GM21723 (cell line): ENCODE results near the gene ADRM1.

Experiments used
- ATAC-seq: cut with Tn5 transposase; IDR thresholded peaks from one replicate; pipeline ENCODE4 v1.9.1; 2021; ENCODE audit warnings: mild to moderate bottlenecking, moderate library complexity; ENCODE audit not compliant: unreplicated experiment

The ADRM1 gene

DNA sequence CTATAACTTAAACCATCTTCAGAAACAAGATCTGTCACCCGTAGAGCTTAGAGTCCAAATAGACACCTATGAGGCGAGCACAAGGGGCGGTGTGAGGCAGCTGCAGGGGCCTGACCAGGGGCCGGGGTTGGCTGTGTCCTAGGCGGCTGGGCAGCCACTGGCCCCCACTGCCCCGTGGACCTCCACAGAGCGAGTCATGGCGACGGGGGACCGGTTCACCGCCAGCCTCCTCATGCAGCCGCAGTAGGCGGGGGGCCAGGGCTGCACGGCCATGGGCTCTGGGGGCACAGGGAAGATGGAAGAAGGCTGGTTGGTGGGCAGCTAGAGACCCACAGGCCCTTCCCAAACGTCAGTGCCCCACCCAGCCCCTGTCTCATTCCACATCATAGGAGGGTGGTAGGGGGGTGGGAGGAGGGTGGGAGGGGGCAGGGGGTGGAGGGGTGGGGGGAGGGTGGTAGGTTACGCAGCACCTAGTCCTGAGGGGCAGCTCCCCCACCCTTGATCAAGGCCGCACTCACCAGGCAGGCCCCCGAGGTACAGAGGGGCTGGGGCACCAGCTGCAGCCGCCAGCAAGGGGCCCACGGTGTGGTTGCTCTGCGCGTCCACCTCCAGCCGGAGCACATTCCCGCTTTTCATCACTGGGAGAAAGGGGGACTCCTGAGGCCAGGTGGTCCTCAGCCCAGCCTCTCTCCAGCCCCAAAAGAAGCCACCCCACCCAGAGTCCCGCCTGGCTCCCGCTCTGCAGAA, 6.6 kb downstream of the ADRM1 start:
- ATAC-seq, result no peak

- no peak for ATAC-seq
Observed at GRCh38 chr20:62309947-62310756, 7.4 kb downstream of the ADRM1 start.

- no peak for ATAC-seq
Observed at GRCh38 chr20:62310757-62311121, 7.9 kb downstream of the ADRM1 start.

DNA sequence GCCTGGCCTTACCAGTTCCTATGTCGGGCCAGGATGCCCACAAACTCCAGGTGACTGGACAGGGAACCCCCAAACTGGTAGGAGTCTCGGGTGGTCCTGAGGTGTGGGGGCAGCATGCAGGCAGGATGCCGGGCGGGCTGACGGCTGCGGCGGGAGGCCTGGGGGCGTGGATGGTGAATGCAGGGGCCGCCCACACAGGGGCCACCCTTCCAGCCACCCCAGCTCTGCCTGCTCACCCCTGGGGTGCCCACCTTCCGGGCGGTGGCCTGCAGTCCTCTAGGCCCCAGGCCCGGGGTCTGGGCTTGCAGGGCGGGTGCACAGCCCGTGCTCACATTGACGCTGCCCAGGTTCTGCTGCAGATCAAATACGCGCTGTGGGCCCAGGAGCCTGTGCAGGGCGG, 8.4 kb downstream of the ADRM1 start:
- no peak for ATAC-seq

- ATAC-seq, result no peak
Observed at GRCh38 chr20:62311832-62312661, 9.2 kb downstream of the ADRM1 start.

GRCh38 chr20:62312662-62312977, 9.8 kb downstream of the ADRM1 start:
- no peak for ATAC-seq

- ATAC-seq, result no peak
Observed at GRCh38 chr20:62313021-62313420, 10.2 kb downstream of the ADRM1 start.

DNA sequence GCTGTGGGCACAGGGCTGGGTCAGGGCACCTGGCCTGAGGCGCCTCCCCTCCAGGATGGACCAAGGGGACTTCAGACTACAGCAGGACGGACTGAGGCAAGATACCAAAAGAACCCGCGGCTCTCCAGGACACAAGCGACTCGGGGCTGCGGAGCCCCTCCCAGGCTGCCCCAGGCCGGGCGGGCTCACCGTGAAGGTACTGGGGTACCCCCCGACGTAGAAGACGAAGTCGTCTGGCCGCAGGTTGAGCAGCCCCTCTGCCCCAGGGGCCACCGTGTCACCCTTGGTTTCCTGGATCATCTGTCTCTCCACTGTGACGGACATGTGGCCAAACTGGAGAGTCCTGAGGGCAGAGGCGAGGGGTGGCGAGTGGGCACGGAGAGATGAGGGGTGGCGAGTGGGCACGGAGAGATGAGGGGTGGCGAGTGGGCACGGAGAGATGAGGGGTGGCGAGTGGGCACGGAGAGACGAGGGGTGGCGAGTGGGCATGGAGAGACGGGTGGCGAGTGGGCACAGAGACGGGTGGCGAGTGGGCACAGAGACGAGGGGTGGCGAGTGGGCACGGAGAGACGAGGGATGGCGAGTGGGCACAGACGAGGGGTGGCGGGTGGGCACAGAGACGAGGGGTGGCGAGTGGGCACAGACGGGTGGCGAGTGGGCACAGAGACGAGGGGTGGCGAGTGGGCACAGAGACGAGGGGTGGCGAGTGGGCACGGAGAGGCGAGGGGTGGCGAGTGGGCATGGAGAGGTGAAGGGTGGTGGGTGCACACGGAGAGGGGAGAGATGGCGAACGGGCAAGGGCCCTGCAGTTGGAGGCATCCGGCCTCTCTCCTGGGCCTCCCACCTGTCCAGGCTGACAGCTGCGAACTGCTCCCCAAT, 10.9 kb downstream of the ADRM1 start:
- ATAC-seq, result no peak

DNA sequence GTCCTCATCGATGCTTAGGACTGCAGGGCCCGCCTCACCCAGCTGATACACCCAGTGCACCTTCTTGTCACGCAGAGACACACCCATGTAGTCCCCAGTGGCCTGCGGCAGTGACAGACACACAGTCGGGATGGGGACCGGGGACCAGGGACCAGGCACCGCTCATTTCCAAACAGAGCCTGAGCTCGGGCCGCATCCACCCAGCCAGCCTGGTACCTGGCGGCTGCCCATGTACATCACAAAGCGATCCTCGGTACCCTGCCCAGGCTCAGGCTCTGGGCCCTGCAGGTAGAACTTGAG, 11.5 kb downstream of the ADRM1 start:
- ATAC-seq, result no peak

GRCh38 chr20:62314711-62315302, 12.0 kb downstream of the ADRM1 start:
- no peak for ATAC-seq

DNA sequence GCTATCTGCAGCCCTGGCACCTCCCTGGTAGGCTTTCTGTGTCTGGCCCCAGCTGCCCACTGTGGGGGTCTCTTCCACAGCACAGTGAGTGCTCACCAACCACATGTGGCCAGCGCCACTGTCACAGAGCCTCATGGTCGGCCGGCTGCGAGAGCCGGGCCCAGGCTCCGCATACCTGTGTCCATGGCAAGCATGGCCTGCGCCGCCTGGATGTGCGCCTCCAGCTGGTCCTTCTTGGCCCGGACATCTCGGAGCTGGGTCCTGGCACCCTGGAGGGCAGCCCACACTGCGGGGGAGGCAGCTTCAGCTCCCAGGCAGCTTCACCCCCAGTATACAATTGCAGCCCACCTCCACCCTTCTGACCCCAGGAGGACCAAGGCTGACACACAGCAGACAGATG, 13.0 kb downstream of the ADRM1 start:
- no peak for ATAC-seq

- ATAC-seq, result no peak
Observed at GRCh38 chr20:62316331-62317166, 13.8 kb downstream of the ADRM1 start.

GRCh38 chr20:62317167-62317655, 14.4 kb downstream of the ADRM1 start:
- ATAC-seq, result no peak

GRCh38 chr20:62318400-62319345, 15.9 kb downstream of the ADRM1 start:
- no peak for ATAC-seq

DNA sequence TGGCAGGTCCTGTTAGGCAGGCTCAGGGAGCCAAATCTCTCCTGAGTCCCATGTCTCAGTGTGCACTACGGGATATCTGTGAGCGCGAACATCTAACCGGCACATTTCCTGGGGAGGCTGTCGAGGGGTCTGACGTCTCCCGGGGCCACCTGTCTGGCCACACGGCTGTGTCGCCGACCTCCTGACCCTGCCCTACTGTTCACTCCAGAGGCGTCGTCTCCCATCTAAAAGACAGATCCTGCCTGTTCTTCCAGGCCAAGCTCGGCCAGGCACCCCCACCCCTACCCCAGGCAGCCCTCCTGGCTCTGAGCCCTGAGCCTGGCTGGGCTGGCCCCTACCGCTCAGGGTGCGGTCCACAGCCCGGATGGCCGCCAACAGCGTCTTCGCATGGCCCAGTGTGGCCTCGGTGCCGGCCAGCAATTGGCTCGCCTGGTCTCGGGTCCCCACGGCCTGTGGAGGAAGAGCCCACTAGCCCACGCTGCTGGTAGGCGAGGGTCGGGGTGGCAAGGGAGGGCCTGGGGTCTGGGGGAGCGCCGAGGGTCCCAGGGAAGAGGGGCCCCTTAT, 16.6 kb downstream of the ADRM1 start:
- ATAC-seq, result no peak

GRCh38 chr20:62320581-62321354, 18.0 kb downstream of the ADRM1 start:
- no peak for ATAC-seq

DNA sequence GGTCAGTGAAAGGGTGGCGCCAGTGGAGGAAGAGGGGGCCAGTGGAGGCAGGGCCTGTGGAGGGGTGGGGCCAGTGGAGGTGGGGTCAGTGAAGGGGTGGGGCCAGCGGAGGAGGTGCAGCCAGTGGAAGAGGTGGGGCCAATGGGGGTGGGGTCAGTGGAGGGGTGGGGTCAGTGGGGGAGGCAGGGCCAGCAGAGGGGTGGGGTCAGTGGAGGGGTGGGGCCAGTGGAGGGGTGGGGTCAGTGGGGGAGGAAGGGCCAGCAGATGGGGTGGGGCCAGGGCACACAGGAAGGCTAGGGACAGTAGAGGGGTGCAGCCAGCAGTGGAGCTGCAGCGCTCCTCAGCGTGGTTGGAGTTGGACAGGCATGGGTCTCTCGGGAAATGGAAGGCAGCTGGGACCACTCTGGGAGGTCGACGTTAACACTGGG, 18.7 kb downstream of the ADRM1 start:
- ATAC-seq, result no peak
